B cell (primary cell): ENCODE data around the gene UGT1A5. TPM values are rescaled to one million over a fixed set of nuclear protein-coding genes. Genes with fewer than 3 reads are reported as not detected.

Experiments
- ATAC-seq: fragments of 200-7000 bp; cut with Tn5 transposase; one replicate; pipeline ENCODE4 v1.10.0; 2021; ENCODE audit warnings: low read depth, mild to moderate bottlenecking, moderate number of reproducible peaks, moderate library complexity
- CTCF ChIA-PET: fragments of 350-600 bp; sonication (Branson Sonifier 250); formaldehyde crosslinking; loops from one replicate; lab custom pipeline; 2021; ENCODE audit warnings: antibody characterized with exemption, inconsistent platforms; lab: Charles Lee
- POLR2A ChIA-PET: fragments of 350-600 bp; sonication (Branson Sonifier 250); formaldehyde crosslinking; loops from one replicate; lab custom pipeline; 2021; ENCODE audit warnings: antibody characterized with exemption; lab: Charles Lee
- DNase-seq: peaks from one replicate; pipeline ENCODE4 v3.0.0; 2013
- H2AFZ ChIP-seq: 2 replicates; pipeline ENCODE4 v1.6.1; 2012; ENCODE audit warnings: mild to moderate bottlenecking, low read depth, low read length; ENCODE audit not compliant: insufficient read depth, poor library complexity, severe bottlenecking
- H3K27ac ChIP-seq, 2 donors: 1 replicate in 1 of 2; 2 replicates in 1 of 2; pipeline ENCODE4 v1.5.1; 2012 to 2013; ENCODE audit warnings: low read length in 2 of 2, mild to moderate bottlenecking in 2 of 2, moderate library complexity in 1 of 2
- H3K27me3 ChIP-seq, 4 experiments: fragments of 200-600 bp in 1 of 4; sonication (generic) in 1 of 4; replicated peaks in 1 of 4; 1 replicate in 2 of 4; 2 replicates in 2 of 4; pipeline versions ENCODE4 v1.6.1 to v1.7.0; 2013 to 2016; ENCODE audit warnings: low read length in 3 of 4, mild to moderate bottlenecking in 2 of 4, mixed read lengths in 1 of 4, moderate library complexity in 1 of 4; ENCODE audit not compliant: insufficient read depth in 4 of 4, control insufficient read depth in 3 of 4; ENCODE audit errors: control extremely low read depth in 1 of 4
- H3K36me3 ChIP-seq, 2 experiments: replicated peaks in 1 of 2; 1 replicate in 1 of 2; 2 replicates in 1 of 2; pipeline versions ENCODE4 v1.6.1 to v1.7.1; 2013; ENCODE audit warnings: low read length in 1 of 2; ENCODE audit not compliant: insufficient read depth in 2 of 2, control insufficient read depth in 1 of 2; ENCODE audit errors: control extremely low read depth in 1 of 2, extremely low read depth in 1 of 2
- H3K4me1 ChIP-seq, 2 donors: fragments of 200-600 bp in 1 of 2; sonication (generic) in 1 of 2; 1 replicate in 1 of 2; 2 replicates in 1 of 2; pipeline versions ENCODE4 v1.5.1 to v1.6.1; 2013 to 2017; ENCODE audit warnings: low read length in 2 of 2; ENCODE audit not compliant: control insufficient read depth in 2 of 2, insufficient read depth in 2 of 2
- H3K4me2 ChIP-seq: replicated peaks from 2 replicates; pipeline ENCODE3; 2012; ENCODE audit warnings: mild to moderate bottlenecking, low read depth, low read length; ENCODE audit not compliant: poor library complexity, severe bottlenecking
- H3K4me3 ChIP-seq, 5 experiments: fragments of 200-600 bp in 1 of 5; sonication (generic) in 1 of 5; 1 replicate in 3 of 5; 2 replicates in 2 of 5; pipeline versions ENCODE4 v1.5.1 to v1.7.0; 2011 to 2016; ENCODE audit warnings: low read length in 4 of 5, mild to moderate bottlenecking in 4 of 5, low read depth in 2 of 5, control low read depth in 1 of 5, moderate library complexity in 1 of 5; ENCODE audit not compliant: insufficient read depth in 1 of 5; ENCODE audit errors: control extremely low read depth in 1 of 5, extremely low read depth in 1 of 5
- H3K79me2 ChIP-seq: fragments of 200-600 bp; sonication (generic); one replicate; pipeline ENCODE4 v1.6.0; 2016; ENCODE audit warnings: low read length; ENCODE audit not compliant: control insufficient read depth, insufficient read depth
- H3K9ac ChIP-seq: fragments of 200-600 bp; sonication (generic); 2 replicates; pipeline ENCODE4 v1.6.1; 2017; ENCODE audit warnings: mild to moderate bottlenecking, low read length, moderate library complexity
- H3K9me3 ChIP-seq, 3 donors: one replicate each; pipeline versions ENCODE4 v1.6.1 to v1.7.1; 2013; ENCODE audit warnings: low read length in 2 of 3; ENCODE audit not compliant: control insufficient read depth in 2 of 3, insufficient read depth in 1 of 3; ENCODE audit errors: control extremely low read depth in 1 of 3
- H4K20me1 ChIP-seq: 2 replicates; pipeline ENCODE4 v1.6.0; 2012; ENCODE audit warnings: mild to moderate bottlenecking, low read length; ENCODE audit not compliant: insufficient read depth, control insufficient read depth, poor library complexity, severe bottlenecking
- H3K27ac Mint-ChIP-seq: one replicate; pipeline ENCODE4 v1.8.0; 2021; ENCODE audit warnings: mixed read lengths
- H3K27me3 Mint-ChIP-seq: one replicate; pipeline ENCODE4 v1.8.0; 2021; ENCODE audit warnings: mixed read lengths
- H3K4me1 Mint-ChIP-seq: one replicate; pipeline ENCODE4 v1.8.0; 2021; ENCODE audit warnings: mixed read lengths
- H3K4me3 Mint-ChIP-seq: one replicate; pipeline ENCODE4 v1.8.0; 2021; ENCODE audit warnings: mixed read lengths
- H3K9me3 Mint-ChIP-seq: one replicate; pipeline ENCODE4 v1.8.0; 2022; ENCODE audit warnings: mixed read lengths; ENCODE audit not compliant: insufficient read depth
- EZH2 ChIP-seq: IDR thresholded peaks from 2 replicates; pipeline ENCODE4 v1.6.1; 2012; ENCODE audit warnings: borderline replicate concordance, low read depth, mild to moderate bottlenecking, moderate library complexity, low read length; ENCODE audit not compliant: insufficient read depth, poor library complexity, severe bottlenecking
- WGBS: methylation state at CpG from one replicate; pipeline ENCODE4 v1.1.5; 2013; ENCODE audit warnings: missing lambda C conversion rate; ENCODE audit not compliant: insufficient coverage; 5-methylcytosine and 5-hydroxymethylcytosine counted together
- intact Hi-C: fragments of 100-400 bp; cut with micrococcal nuclease; formaldehyde crosslinking; loops from one replicate; pipeline ENCODE4 v1.10.0; 2022
- polyA plus RNA-seq: library from polyadenylated mRNA; depleted of rRNA; stranded (reverse); fragments of >200 nt; gene quantifications from 2 replicates; pipeline ENCODE4 v1.2.3, GENCODE V29; 2012
- total RNA-seq, 2 donors: library from RNA; stranded (reverse); fragments of 120-200 nt in 1 of 2; gene quantifications; 1 replicate in 1 of 2; 2 replicates in 1 of 2; pipeline versions ENCODE4 v1.2.3 to v1.2.4, GENCODE V29; 2013 to 2022
- TF ChIP-seq, protein P1 (sequence below): fragments of 200-600 bp; IDR thresholded peaks from one replicate; pipeline ENCODE4 v1.8.0; 2022; ENCODE audit warnings: antibody characterized with exemption, mild to moderate bottlenecking

The UGT1A5 gene
- total and polyA plus RNA-seq, 2 donors (not counting 1 experiment from before 2014, with no cell fraction given) = not detected

DNA sequence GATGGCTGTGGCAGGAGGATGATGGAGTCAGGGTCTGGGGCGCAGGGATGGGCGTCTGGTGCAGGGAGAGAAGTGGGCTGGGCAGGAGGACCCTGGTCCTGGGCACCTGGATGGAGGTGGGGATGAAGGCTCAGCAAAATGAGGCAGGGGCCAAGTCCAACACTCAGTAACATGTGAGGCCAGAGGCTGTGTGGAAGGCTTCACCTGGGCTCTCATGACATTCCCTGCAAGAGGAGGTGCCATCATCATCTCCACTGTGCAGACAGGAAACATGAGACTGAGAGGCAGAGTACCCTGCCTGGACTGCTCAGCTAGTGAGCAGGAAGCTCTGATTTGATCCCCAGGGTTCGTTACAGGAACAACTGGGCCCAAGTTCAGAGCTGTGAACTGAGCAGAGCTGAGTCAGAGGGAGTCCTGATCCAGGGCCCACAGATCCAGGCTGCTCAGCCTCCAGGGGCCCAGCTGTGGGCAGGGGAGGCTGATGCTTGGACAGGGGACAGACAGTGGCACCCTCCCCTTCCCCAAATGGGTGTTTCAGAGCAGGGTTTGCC, 104.7 kb downstream of the UGT1A5 start:
- peaks cover 0 to 5% (median 0%) of the 10 kb centered on the region in 4 experiments for H3K27me3 ChIP-seq
- TF ChIP-seq EZH2 = no peak
- TF ChIP-seq, protein P1, sequence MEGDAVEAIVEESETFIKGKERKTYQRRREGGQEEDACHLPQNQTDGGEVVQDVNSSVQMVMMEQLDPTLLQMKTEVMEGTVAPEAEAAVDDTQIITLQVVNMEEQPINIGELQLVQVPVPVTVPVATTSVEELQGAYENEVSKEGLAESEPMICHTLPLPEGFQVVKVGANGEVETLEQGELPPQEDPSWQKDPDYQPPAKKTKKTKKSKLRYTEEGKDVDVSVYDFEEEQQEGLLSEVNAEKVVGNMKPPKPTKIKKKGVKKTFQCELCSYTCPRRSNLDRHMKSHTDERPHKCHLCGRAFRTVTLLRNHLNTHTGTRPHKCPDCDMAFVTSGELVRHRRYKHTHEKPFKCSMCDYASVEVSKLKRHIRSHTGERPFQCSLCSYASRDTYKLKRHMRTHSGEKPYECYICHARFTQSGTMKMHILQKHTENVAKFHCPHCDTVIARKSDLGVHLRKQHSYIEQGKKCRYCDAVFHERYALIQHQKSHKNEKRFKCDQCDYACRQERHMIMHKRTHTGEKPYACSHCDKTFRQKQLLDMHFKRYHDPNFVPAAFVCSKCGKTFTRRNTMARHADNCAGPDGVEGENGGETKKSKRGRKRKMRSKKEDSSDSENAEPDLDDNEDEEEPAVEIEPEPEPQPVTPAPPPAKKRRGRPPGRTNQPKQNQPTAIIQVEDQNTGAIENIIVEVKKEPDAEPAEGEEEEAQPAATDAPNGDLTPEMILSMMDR = no peak
- H3K27me3 Mint-ChIP-seq = peaks cover 13% of the 10 kb centered on the region
- H3K9me3 Mint-ChIP-seq = no peaks in the 10 kb centered on the region
- no peak overlapping the region for H3K27ac Mint-ChIP-seq
- H3K9ac ChIP-seq = no peak overlapping the region
- no peak overlapping the region for H3K4me2 ChIP-seq
- DNase-seq = no peak
- H3K4me3 Mint-ChIP-seq = no peak overlapping the region
- no peak overlapping the region for H2AFZ ChIP-seq
- peaks cover 0 to 6% (median 0%) of the 10 kb centered on the region in 3 donors for H3K9me3 ChIP-seq
- H3K79me2 ChIP-seq = no peaks in the 10 kb centered on the region
- 81% methylated on average over 3 of the region's 3 CpGs for WGBS
- POLR2A ChIA-PET = no interaction called here
- no peaks in the 10 kb centered on the region for H3K36me3 ChIP-seq
- H3K27ac ChIP-seq = no peak overlapping the region
- H4K20me1 ChIP-seq = no peaks in the 10 kb centered on the region
- no peaks in the 10 kb centered on the region for H3K4me1 Mint-ChIP-seq
- no peaks in the 10 kb centered on the region for H3K4me1 ChIP-seq
- CTCF ChIA-PET = no interaction called here
- no peak for ATAC-seq
- H3K4me3 ChIP-seq = no peak overlapping the region
- intact Hi-C loops = no loop called here

DNA sequence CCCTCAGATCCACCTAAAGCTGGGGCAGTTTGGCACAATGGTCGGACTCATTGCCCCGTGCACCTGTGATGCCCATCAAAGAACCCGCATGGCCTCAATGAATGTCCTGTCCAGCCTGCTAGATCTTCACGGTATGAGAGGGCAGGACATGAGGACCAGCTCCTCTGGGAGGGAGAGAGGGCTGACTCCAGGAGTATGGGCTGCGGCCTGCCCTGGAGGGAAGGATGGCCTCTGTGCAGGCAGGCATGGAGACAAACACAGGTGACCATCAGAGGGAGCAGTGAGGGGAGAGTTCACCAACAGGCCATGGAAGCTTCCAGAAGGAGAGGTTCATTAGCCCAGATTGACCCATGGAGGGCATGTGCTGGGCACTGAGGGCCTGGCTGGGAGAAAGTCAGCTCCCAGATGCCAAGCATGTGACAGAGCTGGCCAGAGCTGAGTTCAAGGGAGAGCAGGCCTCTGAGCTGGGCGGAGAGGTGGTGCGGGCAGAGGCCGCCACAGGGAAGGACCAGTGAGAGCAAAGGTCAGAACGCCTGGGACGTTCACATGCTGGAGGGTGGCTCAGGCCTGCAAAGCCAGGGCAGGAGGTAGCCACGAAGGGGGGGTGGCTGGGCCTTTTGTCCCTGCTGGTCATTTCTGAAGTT, 105.4 kb downstream of the UGT1A5 start:
- Mint-ChIP-seq H3K9me3 (no peaks in the 10 kb centered on the region), H3K4me3 (no peak overlapping the region)
- CTCF ChIA-PET = no interaction called here

More for the DNA sequence above, 105.4 kb downstream of the UGT1A5 start:
- H3K9me3 ChIP-seq = peaks cover 0 to 6% (median 0%) of the 10 kb centered on the region in 3 donors
- intact Hi-C loops = no loop called here
- H4K20me1 ChIP-seq = no peaks in the 10 kb centered on the region
- H3K4me1 Mint-ChIP-seq = no peaks in the 10 kb centered on the region
- H3K27me3 ChIP-seq = peaks cover 0 to 5% (median 0%) of the 10 kb centered on the region in 4 experiments
- H3K4me1 ChIP-seq = no peaks in the 10 kb centered on the region
- H3K27ac ChIP-seq = no peak overlapping the region
- ATAC-seq (no peak), DNase-seq (no peak)
- no peak overlapping the region for H3K4me3 ChIP-seq
- no peak overlapping the region for H3K4me2 ChIP-seq
- WGBS = 91% methylated on average over 11 of the region's 11 CpGs
- no peaks in the 10 kb centered on the region for H3K36me3 ChIP-seq
- POLR2A ChIA-PET = no interaction called here
- peaks cover 9% of the 10 kb centered on the region for H3K27me3 Mint-ChIP-seq
- no peak overlapping the region for H3K27ac Mint-ChIP-seq
- H3K79me2 ChIP-seq = no peaks in the 10 kb centered on the region
- H3K9ac ChIP-seq = no peak overlapping the region
- no peak for TF ChIP-seq EZH2
- TF ChIP-seq, protein P1 = no peak
- H2AFZ ChIP-seq = no peak overlapping the region
